ENCODE measurements around the gene MED10. TPM values are rescaled to one million over a fixed set of nuclear protein-coding genes. Genes with fewer than 3 reads are reported as not detected.

Gene MED10
- total and polyA plus RNA-seq, 2 of the 4 experiments (the other 2 are of a cell fraction): 9.1 to 60.0 TPM

DNA sequence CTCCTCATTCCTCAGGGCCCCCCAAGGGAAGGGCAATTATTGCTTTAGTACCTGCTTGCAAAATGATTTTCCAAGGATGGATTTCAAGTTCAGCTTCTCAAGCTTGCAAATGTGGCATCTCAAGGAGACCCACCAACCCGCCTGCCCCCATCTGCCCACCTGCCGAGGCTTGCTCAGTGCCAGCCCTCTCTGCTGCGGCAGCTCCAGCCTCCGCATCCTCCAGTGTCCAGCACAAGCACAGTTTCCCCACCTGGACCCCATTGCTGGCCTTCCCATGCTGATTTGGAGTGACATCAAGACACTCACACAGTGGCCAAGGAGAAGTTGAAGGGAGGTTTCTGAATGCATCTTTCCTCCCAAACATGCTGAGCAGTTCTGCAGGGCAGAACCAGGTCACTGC lies 31.2 kb downstream of the MED10 start:
- WGBS, 2 experiments (ENCODE audit: extremely low coverage in 2 of 2, insufficient read length in 1 of 2): 40% methylated on average over 1 of the region's 4 CpGs; no CpG with 5 or more reads in 1 of the 2 experiments

More for the DNA sequence above, 31.2 kb downstream of the MED10 start:
- Histone ChIP-seq H2BK120ac (ENCODE audit: low read depth, low read length) (no peak overlapping the region), H2AK5ac (ENCODE audit: low read depth, low read length) (no peak overlapping the region), H3K56ac (ENCODE audit: extremely low read depth, insufficient read depth, low read length) (no peak overlapping the region), H3K9me3 (ENCODE audit: control insufficient read depth, insufficient read depth, low read length) (peaks cover 3% of the 10 kb centered on the region; the same call in 1 of the 2 replicates), H4K91ac (ENCODE audit: insufficient read depth, low read depth, low read length) (no peak overlapping the region), H3K36me3 (ENCODE audit: control insufficient read depth, insufficient read depth, low read length) (no peaks in the 10 kb centered on the region), H3K23ac (ENCODE audit: low read depth, low read length) (no peak overlapping the region), H2AK9ac (replicated peaks; ENCODE audit: low read depth, low read length, poor library complexity) (no peak overlapping the region), H3K27ac (ENCODE audit: insufficient read depth, low read length) (no peak overlapping the region), H3K9ac (ENCODE audit: low read depth, low read length) (no peak overlapping the region), H3K79me1 (ENCODE audit: low read depth in 1 of 2, low read length in 2 of 2) (no peaks in the 10 kb centered on the region), H3K18ac (ENCODE audit: low read depth, low read length) (no peak overlapping the region), H2AFZ (replicated peaks; ENCODE audit: low read length, poor library complexity) (no peak overlapping the region), H3K4me2 (ENCODE audit: low read depth, low read length) (no peak overlapping the region), H3K9me1 (ENCODE audit: insufficient read depth, low read length) (no peaks in the 10 kb centered on the region), H2BK20ac (ENCODE audit: low read depth, low read length) (no peak overlapping the region), H2BK15ac (ENCODE audit: low read depth, low read length) (no peak overlapping the region), H3K4me3 (ENCODE audit: insufficient read depth, low read depth, low read length) (no peak overlapping the region), H3K4ac (ENCODE audit: low read depth, low read length) (no peak overlapping the region), H4K8ac (ENCODE audit: low read depth in 2 of 2, low read length in 2 of 2) (no peak overlapping the region), H2BK5ac (ENCODE audit: low read depth, low read length, poor library complexity, severe bottlenecking) (no peak overlapping the region), H4K5ac (ENCODE audit: low read depth, low read length) (no peak overlapping the region), H3K14ac (replicated peaks; ENCODE audit: low read depth, low read length) (no peak overlapping the region), H3K27me3 (ENCODE audit: control insufficient read depth, insufficient read depth, low read length) (no peaks in the 10 kb centered on the region), H3K4me1 (ENCODE audit: control insufficient read depth, insufficient read depth, low read length) (no peaks in the 10 kb centered on the region), H4K20me1 (ENCODE audit: insufficient read depth, low read length) (no peaks in the 10 kb centered on the region)
- intact Hi-C loops (cut with micrococcal nuclease): no loop called here
- ATAC-seq (ENCODE audit: low read depth) (no peak), DNase-seq (no peak)
- ChIA-PET POLR2A (ENCODE audit: unreplicated experiment) (no interaction called here), CTCF (no interaction called here)
- dilution Hi-C loops (cut with HindIII; ENCODE audit: low sequenced_read_pairs, unreplicated experiment): no loop called here
- in situ Hi-C loops (cut with MboI; ENCODE audit: low sequenced_read_pairs): no loop called here
- BruUV-seq (replicated peaks): no TSS peak
- TF ChIP-seq MAFK (IDR thresholded peaks at IDR 0.05; ENCODE audit: low read depth, low read length): no peak
- TF ChIP-seq CHD1 (IDR thresholded peaks at IDR 0.05; ENCODE audit: low read depth, low read length): no peak
- TF ChIP-seq SMC3 (IDR thresholded peaks at IDR 0.05; ENCODE audit: low read depth, low read length): no peak
- TF ChIP-seq, protein P1, sequence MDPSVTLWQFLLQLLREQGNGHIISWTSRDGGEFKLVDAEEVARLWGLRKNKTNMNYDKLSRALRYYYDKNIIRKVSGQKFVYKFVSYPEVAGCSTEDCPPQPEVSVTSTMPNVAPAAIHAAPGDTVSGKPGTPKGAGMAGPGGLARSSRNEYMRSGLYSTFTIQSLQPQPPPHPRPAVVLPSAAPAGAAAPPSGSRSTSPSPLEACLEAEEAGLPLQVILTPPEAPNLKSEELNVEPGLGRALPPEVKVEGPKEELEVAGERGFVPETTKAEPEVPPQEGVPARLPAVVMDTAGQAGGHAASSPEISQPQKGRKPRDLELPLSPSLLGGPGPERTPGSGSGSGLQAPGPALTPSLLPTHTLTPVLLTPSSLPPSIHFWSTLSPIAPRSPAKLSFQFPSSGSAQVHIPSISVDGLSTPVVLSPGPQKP (IDR thresholded peaks at IDR 0.05; ENCODE audit: borderline replicate concordance, low read depth, low read length): no peak
- no peak for TF ChIP-seq FOS (IDR thresholded peaks at IDR 0.05; ENCODE audit: low read depth, low read length)
- no peak for TF ChIP-seq CEBPB (IDR thresholded peaks at IDR 0.05; ENCODE audit: low read depth, low read length)
- TF ChIP-seq MAZ (IDR thresholded peaks at IDR 0.05; ENCODE audit: borderline replicate concordance, low read depth, low read length): no peak
- no peak for TF ChIP-seq NFE2L2 (IDR thresholded peaks at IDR 0.05; ENCODE audit: low read depth, low read length)
- TF ChIP-seq POLR2A (IDR thresholded peaks at IDR 0.05; ENCODE audit: low read depth, low read length): no peak
- no peak for TF ChIP-seq CTCF (conservative IDR thresholded peaks at IDR 0.05; ENCODE audit: low read depth, low read length)
- TF ChIP-seq BHLHE40 (IDR thresholded peaks at IDR 0.05; ENCODE audit: low read depth, low read length): no peak
- TF ChIP-seq RCOR1 (IDR thresholded peaks at IDR 0.05; ENCODE audit: insufficient replicate concordance, low read length): no peak
- no peak for TF ChIP-seq RAD21 (IDR thresholded peaks at IDR 0.05; ENCODE audit: low read length)

All from IMR-90 (cell line).